HCT116 (cell line): ENCODE measurements around the gene CISD3. TPM values are rescaled to one million over a fixed set of nuclear protein-coding genes. Genes with fewer than 3 reads are reported as not detected.

Experiments used
- ATAC-seq: fragments of 200-7000 bp; cut with Tn5 transposase; 2 replicates; pipeline ENCODE4 v1.9.1; 2020; ENCODE audit warnings: mild to moderate bottlenecking, moderate library complexity
- BruUV-seq: library from RNA; stranded (reverse); fragments of 400-500 nt; replicated peaks from 2 replicates; lab custom pipeline; 2021; lab: Mats Ljungman, UMichigan
- CTCF ChIA-PET: fragments of 300-600 bp; sonication (Branson Sonifier 250); formaldehyde crosslinking; loops from one replicate; lab custom pipeline; 2021; ENCODE audit warnings: antibody characterized with exemption; lab: Charles Lee
- POLR2A ChIA-PET: fragments of 300-600, 350-600 bp; sonication (Branson Sonifier 250); formaldehyde crosslinking; loops from one replicate; lab custom pipeline; 2021; ENCODE audit warnings: antibody characterized with exemption; lab: Charles Lee
- RAD21 ChIA-PET, 2 experiments: fragments of 300-600 bp; sonication (Branson Sonifier 250); formaldehyde crosslinking; loops; one replicate each; lab custom pipeline; 2023; ENCODE audit warnings: low total read pairs in 2 of 2; ENCODE audit not compliant: uncharacterized antibody in 2 of 2, unreplicated experiment in 2 of 2, low non-redundant PET in 1 of 2; lab: Charles Lee
- DNase-seq: peaks from one replicate; pipeline ENCODE4 v3.0.0-alpha.2; 2010; ENCODE audit warnings: low read depth, low spot score
- H2AFZ ChIP-seq: fragments of 200-600 bp; shearing (Covaris generic), sonication (generic); 2 replicates; pipeline ENCODE4 v1.6.1; 2017; ENCODE audit warnings: low read depth, mixed run types, mixed read lengths, antibody characterized with exemption, low read length; ENCODE audit not compliant: poor library complexity, severe bottlenecking
- H3K27ac ChIP-seq: 2 replicates; pipeline ENCODE4 v1.5.1; 2012; ENCODE audit warnings: low read depth, low read length
- H3K27me3 ChIP-seq: fragments of 200-600 bp; sonication (generic); 2 replicates; pipeline ENCODE4 v1.6.1; 2016; ENCODE audit warnings: mixed run types, low read length, mixed read lengths; ENCODE audit not compliant: insufficient read depth
- H3K36me3 ChIP-seq, 2 experiments: fragments of 200-500 bp in 1 of 2; fragments of 200-600 bp in 1 of 2; sonication (Bioruptor generic) in 1 of 2; sonication (generic) in 1 of 2; 2 replicates each; pipeline versions ENCODE4 v1.5.1 to v1.6.1; 2014 to 2016; ENCODE audit warnings: low read length in 2 of 2, inconsistent platforms in 1 of 2, mixed read lengths in 1 of 2, mixed run types in 1 of 2; ENCODE audit not compliant: insufficient read depth in 2 of 2, control insufficient read depth in 1 of 2
- H3K4me1 ChIP-seq, 2 experiments: fragments of 200-600 bp in 1 of 2; sonication (generic) in 1 of 2; 2 replicates each; pipeline versions ENCODE4 v1.5.1 to v1.6.1; 2012 to 2017; ENCODE audit warnings: low read length in 2 of 2, inconsistent platforms in 1 of 2, mild to moderate bottlenecking in 1 of 2, mixed read lengths in 1 of 2, mixed run types in 1 of 2, moderate library complexity in 1 of 2; ENCODE audit not compliant: insufficient read depth in 2 of 2, control insufficient read depth in 1 of 2
- H3K4me2 ChIP-seq: fragments of 200-600 bp; sonication (generic); 2 replicates; pipeline ENCODE4 v1.6.1; 2017; ENCODE audit warnings: mixed run types, low read length, mixed read lengths
- H3K4me3 ChIP-seq, 2 experiments: fragments of 200-600 bp in 1 of 2; sonication (generic) in 1 of 2; replicated peaks in 1 of 2; 2 replicates each; pipeline ENCODE4 v1.5.1; 2011 to 2016; ENCODE audit warnings: low read length in 2 of 2, control low read depth in 1 of 2, low read depth in 1 of 2, mild to moderate bottlenecking in 1 of 2, mixed read lengths in 1 of 2, mixed run types in 1 of 2
- H3K79me2 ChIP-seq: fragments of 200-600 bp; sonication (generic); 2 replicates; pipeline ENCODE4 v1.6.1; 2017; ENCODE audit warnings: mild to moderate bottlenecking, mixed run types, low read length, moderate library complexity, mixed read lengths; ENCODE audit not compliant: insufficient read depth
- H3K9ac ChIP-seq: fragments of 200-600 bp; sonication (generic); 2 replicates; pipeline ENCODE4 v1.6.1; 2016; ENCODE audit warnings: low read length, mixed read lengths
- H3K9me2 ChIP-seq: fragments of 200-600 bp; sonication (generic), shearing (Covaris generic); 2 replicates; pipeline ENCODE4 v1.6.1; 2017; ENCODE audit warnings: mixed run types, mild to moderate bottlenecking, moderate library complexity; ENCODE audit not compliant: insufficient read depth
- H3K9me3 ChIP-seq, 2 experiments: fragments of 200-500 bp in 1 of 2; fragments of 200-600 bp in 1 of 2; sonication (Bioruptor generic) in 1 of 2; sonication (generic) in 1 of 2; 2 replicates each; pipeline ENCODE4 v1.6.1; 2014 to 2017; ENCODE audit warnings: low read length in 2 of 2, mixed read lengths in 2 of 2, inconsistent platforms in 1 of 2, low read depth in 1 of 2, mild to moderate bottlenecking in 1 of 2, mixed run types in 1 of 2, moderate library complexity in 1 of 2; ENCODE audit not compliant: control insufficient read depth in 1 of 2, insufficient read depth in 1 of 2
- H4K20me1 ChIP-seq: fragments of 200-600 bp; sonication (generic), shearing (Covaris generic); 2 replicates; pipeline ENCODE4 v1.6.1; 2017; ENCODE audit warnings: mixed run types, mild to moderate bottlenecking, moderate library complexity; ENCODE audit not compliant: insufficient read depth
- POLR2A ChIP-seq: IDR thresholded peaks from 2 replicates; pipeline ENCODE4 v1.7.0; 2011; ENCODE audit warnings: borderline replicate concordance; ENCODE audit not compliant: insufficient read depth, insufficient read length; ENCODE audit errors: extremely low read depth
- SIN3A ChIP-seq: IDR thresholded peaks from 2 replicates; pipeline ENCODE4 v1.6.1; 2012; ENCODE audit warnings: low read depth
- SRF ChIP-seq: IDR thresholded peaks from 2 replicates; pipeline ENCODE4 v1.6.1; 2012; ENCODE audit warnings: low read depth
- YY1 ChIP-seq: IDR thresholded peaks from 2 replicates; pipeline ENCODE4 v1.6.1; 2011; ENCODE audit warnings: low read length, low read depth, moderate library complexity, mild to moderate bottlenecking; ENCODE audit not compliant: insufficient replicate concordance; ENCODE audit errors: extremely low read depth
- intact Hi-C: fragments of 100-400 bp; cut with micrococcal nuclease; formaldehyde crosslinking; loops from 2 replicates; pipeline ENCODE4 v1.10.0; 2022
- total RNA-seq: library from RNA; stranded (reverse); gene quantifications from one replicate; pipeline ENCODE4 v1.2.1, GENCODE V29; 2021; ENCODE audit not compliant: unreplicated experiment
- TF ChIP-seq, protein P1 (sequence below), 3 experiments: fragments of 200-600 bp in 1 of 3; sonication (generic) in 1 of 3; IDR thresholded peaks in 2 of 3; conservative IDR thresholded peaks in 1 of 3; 2 replicates each; pipeline ENCODE4 v1.5.1; 2012 to 2017; ENCODE audit warnings: low read depth in 2 of 3, low read length in 2 of 3, antibody characterized with exemption in 1 of 3, borderline replicate concordance in 1 of 3, control low read depth in 1 of 3, mild to moderate bottlenecking in 1 of 3, mixed read lengths in 1 of 3, mixed run types in 1 of 3, moderate library complexity in 1 of 3; ENCODE audit not compliant: insufficient read depth in 1 of 3
- TF ChIP-seq, protein P2 (sequence below): IDR thresholded peaks from 2 replicates; pipeline ENCODE4 v1.6.1; 2012; ENCODE audit warnings: low read depth

Gene CISD3
- total RNA-seq, 1 experiment from 2014 or later: 50.2 TPM

DNA sequence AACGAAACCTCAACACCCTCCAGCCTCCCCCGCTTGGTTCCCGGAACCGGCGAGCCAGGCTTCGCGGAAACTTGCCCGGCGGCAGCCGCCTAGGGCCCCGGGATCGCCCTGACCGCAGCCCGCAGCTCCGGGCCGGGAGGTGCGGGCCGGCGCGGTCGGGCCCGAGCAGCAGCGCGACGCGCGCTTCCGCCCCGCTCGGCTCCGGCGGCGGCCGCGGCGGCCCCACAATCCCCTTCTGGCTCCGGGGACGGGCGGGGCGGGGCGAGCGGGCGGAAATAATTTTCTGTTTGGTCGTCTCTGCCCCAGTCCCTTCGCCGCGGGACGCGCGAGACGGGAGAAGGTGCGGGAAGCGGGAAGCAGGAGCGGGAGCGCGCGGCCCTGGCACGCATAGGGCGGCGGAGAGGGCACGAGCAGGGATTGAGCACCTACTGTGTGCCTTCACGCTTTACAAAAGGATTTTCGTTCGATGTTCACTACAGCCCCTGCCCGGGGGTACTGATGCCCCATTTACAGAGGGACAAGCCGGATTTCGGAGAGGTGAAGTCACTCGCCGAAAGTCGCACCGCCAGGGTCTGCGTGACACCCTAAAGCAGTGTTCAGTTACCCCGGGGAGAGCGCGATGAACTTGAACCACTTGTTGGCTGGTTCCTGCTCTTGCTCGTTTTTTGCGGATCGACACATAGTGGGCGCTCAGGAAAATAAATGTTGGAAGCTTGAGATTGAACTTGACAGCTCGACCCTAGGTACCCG, 27.8 kb upstream of the CISD3 start (continued):
- TF ChIP-seq, protein P1, sequence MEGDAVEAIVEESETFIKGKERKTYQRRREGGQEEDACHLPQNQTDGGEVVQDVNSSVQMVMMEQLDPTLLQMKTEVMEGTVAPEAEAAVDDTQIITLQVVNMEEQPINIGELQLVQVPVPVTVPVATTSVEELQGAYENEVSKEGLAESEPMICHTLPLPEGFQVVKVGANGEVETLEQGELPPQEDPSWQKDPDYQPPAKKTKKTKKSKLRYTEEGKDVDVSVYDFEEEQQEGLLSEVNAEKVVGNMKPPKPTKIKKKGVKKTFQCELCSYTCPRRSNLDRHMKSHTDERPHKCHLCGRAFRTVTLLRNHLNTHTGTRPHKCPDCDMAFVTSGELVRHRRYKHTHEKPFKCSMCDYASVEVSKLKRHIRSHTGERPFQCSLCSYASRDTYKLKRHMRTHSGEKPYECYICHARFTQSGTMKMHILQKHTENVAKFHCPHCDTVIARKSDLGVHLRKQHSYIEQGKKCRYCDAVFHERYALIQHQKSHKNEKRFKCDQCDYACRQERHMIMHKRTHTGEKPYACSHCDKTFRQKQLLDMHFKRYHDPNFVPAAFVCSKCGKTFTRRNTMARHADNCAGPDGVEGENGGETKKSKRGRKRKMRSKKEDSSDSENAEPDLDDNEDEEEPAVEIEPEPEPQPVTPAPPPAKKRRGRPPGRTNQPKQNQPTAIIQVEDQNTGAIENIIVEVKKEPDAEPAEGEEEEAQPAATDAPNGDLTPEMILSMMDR (IDR thresholded peaks at IDR 0.05 in 2 of 3, conservative IDR thresholded peaks at IDR 0.05 in 1 of 3; ENCODE audit: borderline replicate concordance in 1 of 3, insufficient read depth in 1 of 3, low read depth in 2 of 3, low read length in 2 of 3): no peak
- no peak for TF ChIP-seq SRF
- TF ChIP-seq SIN3A: peak; percentile 72; the same call in 1 of the 2 replicates
- TF ChIP-seq YY1: no peak

GRCh38 chr17:38702916-38703741, 27.0 kb upstream of the CISD3 start:
- intact Hi-C loops: no loop called here

More at GRCh38 chr17:38702916-38703741, 27.0 kb upstream of the CISD3 start:
- Histone ChIP-seq H3K27ac (peak overlapping the region; percentile 99), H3K27me3 (no peaks in the 10 kb centered on the region), H3K4me3 (peak overlapping the region; percentile 68 to 77), H3K4me1 (peaks cover 38 to 72% of the 10 kb centered on the region in 2 experiments), H3K4me2 (peak overlapping the region; percentile 86), H2AFZ (no peak overlapping the region), H3K9me3 (no peaks in the 10 kb centered on the region), H3K9ac (peak overlapping the region; percentile 92), H3K36me3 (peaks cover 4 to 12% of the 10 kb centered on the region in 2 experiments; a peak in 1 of 4 replicates), H3K9me2 (no peaks in the 10 kb centered on the region), H4K20me1 (no peaks in the 10 kb centered on the region), H3K79me2 (peaks cover 41% of the 10 kb centered on the region)
- ChIA-PET RAD21 (no interaction called here), CTCF (no interaction called here), POLR2A (interaction anchor here (1.1 to 1.6 kb wide), 3 partner anchors 25 to 145 kb away, joined by 3 to 4 read pairs (median 4); partner anchors contain the start of gene EPOP)
- TF ChIP-seq POLR2A: peak; percentile 22
- TF ChIP-seq, protein P2, sequence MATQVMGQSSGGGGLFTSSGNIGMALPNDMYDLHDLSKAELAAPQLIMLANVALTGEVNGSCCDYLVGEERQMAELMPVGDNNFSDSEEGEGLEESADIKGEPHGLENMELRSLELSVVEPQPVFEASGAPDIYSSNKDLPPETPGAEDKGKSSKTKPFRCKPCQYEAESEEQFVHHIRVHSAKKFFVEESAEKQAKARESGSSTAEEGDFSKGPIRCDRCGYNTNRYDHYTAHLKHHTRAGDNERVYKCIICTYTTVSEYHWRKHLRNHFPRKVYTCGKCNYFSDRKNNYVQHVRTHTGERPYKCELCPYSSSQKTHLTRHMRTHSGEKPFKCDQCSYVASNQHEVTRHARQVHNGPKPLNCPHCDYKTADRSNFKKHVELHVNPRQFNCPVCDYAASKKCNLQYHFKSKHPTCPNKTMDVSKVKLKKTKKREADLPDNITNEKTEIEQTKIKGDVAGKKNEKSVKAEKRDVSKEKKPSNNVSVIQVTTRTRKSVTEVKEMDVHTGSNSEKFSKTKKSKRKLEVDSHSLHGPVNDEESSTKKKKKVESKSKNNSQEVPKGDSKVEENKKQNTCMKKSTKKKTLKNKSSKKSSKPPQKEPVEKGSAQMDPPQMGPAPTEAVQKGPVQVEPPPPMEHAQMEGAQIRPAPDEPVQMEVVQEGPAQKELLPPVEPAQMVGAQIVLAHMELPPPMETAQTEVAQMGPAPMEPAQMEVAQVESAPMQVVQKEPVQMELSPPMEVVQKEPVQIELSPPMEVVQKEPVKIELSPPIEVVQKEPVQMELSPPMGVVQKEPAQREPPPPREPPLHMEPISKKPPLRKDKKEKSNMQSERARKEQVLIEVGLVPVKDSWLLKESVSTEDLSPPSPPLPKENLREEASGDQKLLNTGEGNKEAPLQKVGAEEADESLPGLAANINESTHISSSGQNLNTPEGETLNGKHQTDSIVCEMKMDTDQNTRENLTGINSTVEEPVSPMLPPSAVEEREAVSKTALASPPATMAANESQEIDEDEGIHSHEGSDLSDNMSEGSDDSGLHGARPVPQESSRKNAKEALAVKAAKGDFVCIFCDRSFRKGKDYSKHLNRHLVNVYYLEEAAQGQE: no peak
- BruUV-seq: TSS peak; percentile 47
- no peak for DNase-seq
- ATAC-seq: no peak
